Transverse colon (tissue), 4 donors: ENCODE measurements around the gene MIA.

Source experiments
- EP300 ChIP-seq: sonication (generic); formaldehyde crosslinking; IDR thresholded peaks from one replicate; pipeline ENCODE4 v1.6.1; 2017; ENCODE audit warnings: antibody characterized with exemption, low read depth
- POLR2A ChIP-seq: fragments of 450-650 bp; IDR thresholded peaks from one replicate; pipeline ENCODE4 v1.6.1; 2016; ENCODE audit warnings: antibody characterized with exemption, mild to moderate bottlenecking, moderate library complexity
- POLR2AphosphoS5 ChIP-seq, 3 donors: sonication (generic); formaldehyde crosslinking; IDR thresholded peaks; one replicate each; pipeline ENCODE4 v1.6.1; 2016; ENCODE audit warnings: antibody characterized with exemption in 3 of 3
- TF ChIP-seq, protein P1 (sequence below), 5 experiments: fragments of 200-600 bp in 3 of 5; fragments of 450-650 bp in 2 of 5; sonication (generic) in 3 of 5; IDR thresholded peaks; 1 replicate in 2 of 5; 2 replicates in 3 of 5; pipeline ENCODE4 v1.5.1; 2016 to 2017; ENCODE audit warnings: antibody characterized with exemption in 5 of 5, inconsistent platforms in 3 of 5, mild to moderate bottlenecking in 2 of 5, moderate library complexity in 1 of 5

DNA sequence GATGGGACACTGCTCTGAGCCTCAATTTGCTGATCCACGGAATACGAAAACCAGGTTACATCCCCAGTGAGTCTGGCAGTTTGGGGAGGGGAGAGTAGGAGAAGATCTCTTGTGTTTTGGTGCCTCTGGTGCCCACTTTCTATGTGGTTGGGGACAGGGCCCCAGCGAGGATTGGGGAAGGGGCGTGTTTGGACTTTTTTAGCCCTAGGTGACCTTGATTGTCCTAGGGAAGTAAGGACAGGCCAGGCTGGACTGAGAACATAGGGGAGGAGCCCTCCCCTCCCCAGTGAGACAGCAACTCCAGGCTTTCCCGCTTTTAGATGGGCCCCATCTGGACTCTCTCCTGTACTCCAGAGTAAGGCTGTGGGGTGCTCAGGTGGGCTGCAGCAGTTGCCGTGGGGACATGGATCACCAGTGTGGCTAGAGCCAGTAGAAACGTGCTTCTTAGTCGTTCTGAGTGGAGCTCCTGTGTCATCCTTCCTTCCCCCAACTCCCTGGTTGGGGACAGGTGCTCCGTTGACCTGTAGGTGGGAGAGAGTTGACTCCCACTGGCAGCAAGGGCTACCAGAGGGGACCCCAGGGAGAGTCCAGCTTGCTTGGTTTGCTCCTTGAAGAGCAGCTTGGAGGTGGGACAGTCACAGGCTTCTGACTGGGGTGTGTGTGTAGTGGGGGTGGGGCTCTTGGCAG, 28.0 kb downstream of the MIA start:
- TF ChIP-seq, protein P1, sequence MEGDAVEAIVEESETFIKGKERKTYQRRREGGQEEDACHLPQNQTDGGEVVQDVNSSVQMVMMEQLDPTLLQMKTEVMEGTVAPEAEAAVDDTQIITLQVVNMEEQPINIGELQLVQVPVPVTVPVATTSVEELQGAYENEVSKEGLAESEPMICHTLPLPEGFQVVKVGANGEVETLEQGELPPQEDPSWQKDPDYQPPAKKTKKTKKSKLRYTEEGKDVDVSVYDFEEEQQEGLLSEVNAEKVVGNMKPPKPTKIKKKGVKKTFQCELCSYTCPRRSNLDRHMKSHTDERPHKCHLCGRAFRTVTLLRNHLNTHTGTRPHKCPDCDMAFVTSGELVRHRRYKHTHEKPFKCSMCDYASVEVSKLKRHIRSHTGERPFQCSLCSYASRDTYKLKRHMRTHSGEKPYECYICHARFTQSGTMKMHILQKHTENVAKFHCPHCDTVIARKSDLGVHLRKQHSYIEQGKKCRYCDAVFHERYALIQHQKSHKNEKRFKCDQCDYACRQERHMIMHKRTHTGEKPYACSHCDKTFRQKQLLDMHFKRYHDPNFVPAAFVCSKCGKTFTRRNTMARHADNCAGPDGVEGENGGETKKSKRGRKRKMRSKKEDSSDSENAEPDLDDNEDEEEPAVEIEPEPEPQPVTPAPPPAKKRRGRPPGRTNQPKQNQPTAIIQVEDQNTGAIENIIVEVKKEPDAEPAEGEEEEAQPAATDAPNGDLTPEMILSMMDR (IDR thresholded peaks at IDR 0.05): no peak
- TF ChIP-seq POLR2AphosphoS5 (IDR thresholded peaks at IDR 0.05): peak in 1 of 3 donors; percentile 17
- no peak for TF ChIP-seq EP300
- peak; percentile 20 for TF ChIP-seq POLR2A
